ENCODE measurements around the gene ADAMTS17. TPM values are rescaled to one million over a fixed set of nuclear protein-coding genes. Genes with fewer than 3 reads are reported as not detected.

The ADAMTS17 gene
- total RNA-seq, 1 donor from 2014 or later: 1.4 TPM

- intact Hi-C loops (cut with DNase I): no loop called here
- DNase-seq (ENCODE audit: missing footprints) (no peak), ATAC-seq (no peak)
These were observed 80.2 kb downstream of the ADAMTS17 start for GRCh38 chr15:100261302-100262240.

- ATAC-seq (no peak), DNase-seq (ENCODE audit: missing footprints) (no peak)
- intact Hi-C loops (cut with DNase I): no loop called here
These were observed 82.5 kb downstream of the ADAMTS17 start for GRCh38 chr15:100259266-100259665.

- intact Hi-C loops (cut with DNase I): no loop called here
- DNase-seq (ENCODE audit: missing footprints): no peak
- ATAC-seq: no peak
These were observed 84.7 kb downstream of the ADAMTS17 start for GRCh38 chr15:100256970-100257650.

DNA sequence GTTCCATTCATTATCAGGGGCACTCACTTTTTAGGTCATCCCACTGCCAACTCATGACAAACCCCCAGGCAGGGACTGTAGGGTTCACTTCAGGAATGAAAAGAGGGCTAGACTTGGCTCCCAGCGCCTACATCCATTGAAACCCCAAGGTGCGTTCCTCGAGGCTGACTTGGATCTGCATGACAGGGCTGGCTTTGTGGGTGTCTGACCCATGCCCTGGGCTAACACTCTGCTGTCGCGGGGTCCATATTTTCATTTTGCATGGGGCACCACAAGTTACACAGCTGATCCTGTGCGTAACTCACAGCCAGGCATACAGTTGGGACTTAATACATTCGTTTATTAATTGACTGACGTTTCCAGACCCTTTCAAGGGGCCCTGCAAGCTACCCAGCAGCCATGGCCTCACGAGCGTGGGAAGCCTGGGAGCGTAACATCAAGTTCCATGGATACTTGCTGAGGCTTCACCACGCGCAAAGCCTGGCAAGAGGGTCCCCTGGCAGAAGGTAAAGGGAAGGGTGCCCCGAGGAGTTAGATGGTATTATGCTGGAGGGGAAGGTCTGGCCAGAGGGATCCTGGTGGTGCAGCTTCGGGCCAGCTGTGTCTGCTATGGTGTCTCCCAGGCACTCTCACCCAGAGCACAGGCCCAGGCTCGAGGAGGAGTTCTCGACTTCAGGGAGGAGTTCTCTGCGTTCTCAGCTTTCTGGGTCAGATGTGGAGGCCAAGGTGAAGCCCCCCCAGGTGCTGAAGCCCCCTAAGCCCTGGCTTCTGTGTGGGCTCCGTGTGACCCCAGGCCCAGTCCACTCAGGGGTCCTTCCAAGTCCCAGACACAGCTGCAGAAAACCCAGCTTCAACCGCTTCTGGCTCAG, 85.4 kb downstream of the ADAMTS17 start:
- intact Hi-C loops (cut with DNase I): no loop called here
- no peak for ATAC-seq

DNA sequence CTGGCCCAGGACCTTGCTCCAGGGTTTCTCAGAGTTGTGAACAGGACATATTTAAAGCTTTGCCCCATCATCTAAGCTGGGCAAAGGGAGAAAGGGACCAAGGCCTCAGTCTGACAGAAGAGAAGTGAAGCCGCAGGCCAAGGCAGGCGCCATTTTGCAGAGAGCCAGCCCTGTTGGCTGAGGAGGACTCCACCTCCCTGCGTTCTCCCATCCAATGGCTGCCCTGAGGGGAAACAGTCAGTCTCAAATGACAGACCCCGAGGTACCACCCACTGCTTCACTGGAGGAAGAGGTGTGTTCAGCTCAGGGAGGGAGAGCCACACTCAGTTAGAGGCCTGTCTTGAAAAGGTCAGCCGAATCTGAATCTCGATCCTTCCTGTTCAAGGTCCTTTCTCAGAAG, 86.1 kb downstream of the ADAMTS17 start:
- intact Hi-C loops (cut with DNase I): no loop called here
- DNase-seq (ENCODE audit: missing footprints): no peak
- ATAC-seq: no peak

More for the DNA sequence above, 85.4 kb downstream of the ADAMTS17 start:
- no peak for DNase-seq (ENCODE audit: missing footprints)

GRCh38 chr15:100254691-100255090, 87.1 kb downstream of the ADAMTS17 start:
- intact Hi-C loops (cut with DNase I): no loop called here
- DNase-seq (ENCODE audit: missing footprints): no peak

GRCh38 chr15:100254285-100254684, 87.5 kb downstream of the ADAMTS17 start:
- ATAC-seq (no peak), DNase-seq (ENCODE audit: missing footprints) (no peak)
- intact Hi-C loops (cut with DNase I): no loop called here

More at GRCh38 chr15:100254691-100255090, 87.1 kb downstream of the ADAMTS17 start:
- ATAC-seq: no peak

- DNase-seq (ENCODE audit: missing footprints) (no peak), ATAC-seq (no peak)
- intact Hi-C loops (cut with DNase I): no loop called here
These were observed 88.1 kb downstream of the ADAMTS17 start for GRCh38 chr15:100253640-100254039.

- DNase-seq (ENCODE audit: missing footprints) (no peak), ATAC-seq (no peak)
- intact Hi-C loops (cut with DNase I): no loop called here
These were observed 88.9 kb downstream of the ADAMTS17 start for GRCh38 chr15:100252779-100253417.

DNA sequence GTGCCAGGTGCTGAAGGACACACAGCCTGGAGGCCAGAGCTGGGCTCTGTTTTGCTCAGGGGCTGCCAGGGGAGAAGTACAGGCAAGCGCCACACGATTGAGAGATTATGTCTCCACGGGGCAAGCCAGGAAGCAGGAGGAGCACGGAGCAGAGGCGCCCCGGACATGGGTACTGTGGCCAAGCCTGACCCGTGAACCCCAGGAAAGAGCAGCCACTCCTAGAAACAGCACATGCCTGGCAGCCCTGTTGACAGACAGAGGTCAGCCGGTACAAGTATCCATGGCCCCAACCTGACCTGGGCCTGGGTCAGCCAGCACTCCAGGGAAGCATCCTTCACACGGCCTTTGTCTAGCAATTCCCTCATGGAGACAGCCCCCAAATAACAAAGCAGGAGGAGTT, 89.4 kb downstream of the ADAMTS17 start:
- intact Hi-C loops (cut with DNase I): no loop called here
- no peak for ATAC-seq
- no peak for DNase-seq (ENCODE audit: missing footprints)

GRCh38 chr15:100250176-100250800, 91.5 kb downstream of the ADAMTS17 start:
- intact Hi-C loops (cut with DNase I): no loop called here
- ATAC-seq: peak; percentile 69
- no peak for DNase-seq (ENCODE audit: missing footprints)

GRCh38 chr15:100249096-100249815, 92.5 kb downstream of the ADAMTS17 start:
- intact Hi-C loops (cut with DNase I): no loop called here
- ATAC-seq (no peak), DNase-seq (ENCODE audit: missing footprints) (no peak)

DNA sequence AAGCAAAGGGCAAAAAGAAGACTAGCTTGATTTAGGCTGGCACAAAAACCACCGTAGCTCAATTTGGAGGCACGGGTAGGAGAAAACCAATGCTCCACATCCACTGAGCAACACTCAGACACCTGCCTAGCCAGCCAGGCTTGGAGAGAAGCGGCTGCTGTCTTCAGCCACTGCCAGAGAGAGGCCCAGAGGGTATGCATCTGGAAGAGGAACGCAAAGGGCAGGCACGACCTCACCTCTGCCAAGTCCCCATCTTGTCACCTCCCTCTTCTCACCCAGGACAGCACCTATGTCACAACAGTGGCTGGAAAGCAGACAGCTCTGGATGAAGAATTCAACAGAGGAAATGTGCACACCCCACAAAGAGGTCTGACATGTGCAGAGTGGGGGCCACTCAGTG, 93.5 kb downstream of the ADAMTS17 start:
- intact Hi-C loops (cut with DNase I): no loop called here
- no peak for ATAC-seq
- no peak for DNase-seq (ENCODE audit: missing footprints)

GRCh38 chr15:100247228-100248225, 94.2 kb downstream of the ADAMTS17 start:
- intact Hi-C loops (cut with DNase I): no loop called here
- DNase-seq (ENCODE audit: missing footprints) (no peak), ATAC-seq (no peak)

DNA sequence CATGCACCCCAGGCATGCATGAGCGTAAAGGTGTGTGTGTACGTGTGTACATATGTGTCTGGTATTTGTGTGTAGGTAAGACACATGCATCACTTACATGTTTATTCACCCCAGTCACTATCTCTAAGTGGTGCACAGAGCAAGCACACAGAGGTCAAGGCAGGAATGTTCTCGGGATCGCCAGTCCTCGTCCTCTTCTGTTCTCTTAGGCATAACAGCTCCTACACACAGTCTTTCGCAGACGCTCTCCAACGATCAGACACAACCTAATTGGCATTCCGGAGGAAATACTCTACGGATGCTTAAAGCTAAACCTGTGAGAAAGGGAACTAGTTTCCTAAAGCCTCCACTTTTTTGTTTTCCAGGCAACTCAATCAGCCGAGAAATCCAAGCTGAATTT, 95.9 kb downstream of the ADAMTS17 start:
- DNase-seq (ENCODE audit: missing footprints) (no peak), ATAC-seq (no peak)
- intact Hi-C loops (cut with DNase I): no loop called here

DNA sequence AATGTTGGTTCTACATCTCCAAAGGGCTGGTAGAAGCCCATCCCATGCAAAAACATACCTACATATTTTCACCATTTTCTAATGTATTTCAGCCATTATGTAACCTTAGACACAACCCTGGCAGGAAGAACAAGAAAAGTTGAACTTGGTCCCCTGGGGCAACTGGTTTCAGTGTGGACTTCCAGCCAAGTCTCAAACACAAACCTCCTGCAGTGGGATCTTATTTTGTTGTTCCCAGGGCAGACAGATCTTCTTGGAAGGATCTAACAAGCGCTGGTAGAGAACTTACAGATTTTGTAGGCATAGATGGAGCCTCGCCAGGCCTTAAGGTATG, 96.3 kb downstream of the ADAMTS17 start:
- intact Hi-C loops (cut with DNase I): no loop called here
- ATAC-seq (no peak), DNase-seq (ENCODE audit: missing footprints) (no peak)
